Cerebellar cortex (tissue), 1 donor: Measurements from ENCODE around the gene AP3M1.

Source experiments
- DNase-seq: peaks from one replicate; pipeline ENCODE4 v3.0.0-alpha.2; 2015; ENCODE audit warnings: low spot score

AP3M1 gene

DNA sequence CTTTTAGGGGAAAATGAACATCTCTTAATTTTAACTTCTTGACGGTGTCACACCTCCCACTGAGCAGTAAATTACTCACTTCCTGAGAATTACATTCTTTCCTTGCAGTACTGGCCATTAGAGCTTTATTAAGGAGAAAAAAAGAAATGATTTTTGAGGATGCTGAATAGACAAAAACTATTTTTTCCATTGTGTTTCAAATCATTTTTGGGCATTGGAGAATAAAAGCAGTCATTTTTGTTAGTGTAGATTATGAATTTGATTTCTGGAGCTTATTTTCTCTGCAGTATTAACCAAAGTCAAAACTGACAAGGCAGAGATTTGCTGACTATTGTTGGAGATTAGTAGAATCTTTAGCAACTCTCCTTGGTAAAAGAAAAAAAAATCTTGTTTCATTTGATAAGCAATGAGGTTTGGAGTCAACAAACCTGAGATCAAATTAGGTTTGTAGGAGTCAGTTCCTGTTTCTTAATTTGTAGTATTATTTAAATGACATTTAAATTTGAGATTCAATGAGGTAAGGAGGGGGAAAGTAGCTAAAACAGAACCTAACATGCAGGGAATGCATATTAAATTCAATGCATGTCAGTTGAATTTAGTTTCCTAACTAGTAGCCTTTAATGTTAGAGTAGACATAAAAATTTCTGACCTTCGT is 70.6 kb downstream of the AP3M1 start:
- no peak for DNase-seq

DNA sequence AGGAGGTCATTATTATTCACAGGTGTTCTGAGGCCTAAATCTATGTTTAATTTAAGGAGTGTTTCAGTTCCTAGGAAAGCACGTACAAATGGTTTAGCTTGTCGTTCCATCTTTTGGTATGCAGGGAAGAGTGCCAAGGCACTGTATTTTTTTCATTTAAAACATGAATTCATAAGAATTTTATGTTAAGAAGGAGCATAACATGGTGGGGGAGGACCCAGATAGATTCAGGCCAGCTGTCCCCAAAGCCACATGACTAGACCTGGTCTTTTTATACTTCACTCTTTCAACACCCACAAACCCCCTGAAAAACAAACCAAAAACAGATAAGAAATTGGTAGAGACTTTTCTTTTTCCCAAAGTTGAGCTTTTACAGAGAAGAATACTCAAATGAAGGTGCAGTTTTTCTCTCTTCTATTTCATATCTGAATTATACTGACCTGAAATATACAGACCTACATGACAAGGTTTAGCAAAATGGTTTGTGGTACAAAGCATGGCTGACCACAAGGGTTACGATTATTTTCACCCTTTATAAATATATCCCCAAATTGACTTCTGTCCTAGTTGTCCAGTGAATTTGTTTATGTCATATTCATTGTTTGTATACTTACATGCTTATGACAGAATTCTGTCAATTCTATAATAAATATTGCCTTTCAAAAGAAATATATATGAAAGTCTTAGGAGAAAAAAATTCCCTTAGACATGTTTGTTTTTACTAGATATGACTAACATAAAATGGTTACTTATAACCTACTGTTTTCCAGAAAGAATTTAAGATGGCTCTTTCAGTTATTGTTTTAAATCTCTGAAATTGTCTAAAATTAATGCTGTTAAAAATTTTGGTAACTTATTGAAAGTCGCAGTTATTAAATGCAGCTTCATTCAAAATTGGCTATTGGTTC is 71.3 kb downstream of the AP3M1 start:
- no peak for DNase-seq

DNA sequence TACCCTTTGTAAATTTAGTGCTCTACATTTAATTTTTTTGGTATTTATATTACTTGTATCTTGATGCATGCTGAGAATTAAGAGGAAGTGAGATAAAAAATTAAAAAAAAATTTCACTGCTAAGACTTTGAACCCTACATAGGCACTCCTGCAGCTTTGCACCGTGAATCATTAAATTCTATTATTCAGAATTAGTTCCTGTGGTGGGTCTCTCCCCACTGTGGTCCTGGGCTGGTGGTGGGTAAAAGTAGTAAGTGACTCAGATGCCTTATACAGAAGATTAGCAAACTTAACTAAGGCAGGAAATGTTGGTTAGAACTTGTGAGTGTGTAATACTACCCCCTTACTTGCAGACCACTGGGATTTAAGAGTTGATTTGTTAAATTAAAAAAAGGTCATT is 72.6 kb downstream of the AP3M1 start:
- DNase-seq: no peak

DNA sequence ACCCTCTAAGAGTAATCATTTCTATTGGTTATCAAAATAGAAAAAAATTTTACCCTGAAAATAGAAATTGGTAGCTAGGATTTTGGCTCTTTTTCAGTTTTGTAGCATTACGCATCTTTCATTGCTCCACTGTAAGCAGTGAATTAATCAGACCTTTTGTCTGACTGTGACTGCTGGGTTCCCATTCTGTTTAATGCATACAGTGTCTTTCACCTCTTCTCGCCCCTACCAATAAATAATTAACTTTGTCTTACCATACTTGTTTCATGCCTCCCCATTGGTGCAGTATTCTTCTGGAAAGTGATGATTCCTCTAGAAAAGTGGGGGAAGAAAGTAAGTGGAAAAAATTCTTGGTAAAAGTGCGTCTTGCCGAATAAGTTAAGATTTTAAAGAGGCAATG is 73.2 kb downstream of the AP3M1 start:
- no peak for DNase-seq

DNA sequence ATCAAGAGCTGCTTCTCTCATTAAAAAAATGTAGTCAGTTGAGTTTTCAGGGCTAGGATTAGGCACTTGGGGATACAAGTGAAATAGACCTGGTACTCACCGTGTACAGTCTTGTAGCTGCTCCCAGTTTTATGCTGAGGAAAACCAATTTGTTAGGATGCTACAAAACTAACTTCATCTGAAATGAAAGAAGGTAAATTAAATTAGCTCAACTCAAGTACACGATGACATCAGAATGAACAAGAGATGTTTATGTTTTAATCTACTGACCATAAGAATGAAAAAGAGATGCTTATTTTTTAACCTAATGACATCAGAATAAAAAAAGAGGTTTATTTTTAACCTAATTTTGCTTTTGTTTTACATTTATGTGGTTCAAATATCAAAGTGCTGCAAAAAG is 73.7 kb downstream of the AP3M1 start:
- no peak for DNase-seq

DNA sequence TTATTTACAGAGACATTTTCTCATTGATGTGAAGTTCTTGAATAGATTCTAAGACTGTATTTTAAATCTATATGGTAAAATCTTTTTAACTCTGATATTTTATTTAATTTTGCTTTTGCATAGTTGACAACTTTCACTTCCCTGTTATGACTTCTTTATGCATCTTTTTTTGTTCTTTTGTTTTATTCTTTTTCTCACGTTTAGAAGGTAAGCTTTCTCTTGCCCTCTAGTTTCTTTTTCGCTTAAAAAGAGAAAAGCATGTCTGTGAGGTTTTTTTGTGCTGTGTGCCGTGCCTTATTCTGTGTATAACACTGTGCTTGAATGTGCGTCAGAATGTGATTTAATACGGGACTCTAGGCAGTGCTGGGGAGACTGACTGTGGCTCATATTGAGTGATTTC is 74.7 kb downstream of the AP3M1 start:
- no peak for DNase-seq

DNA sequence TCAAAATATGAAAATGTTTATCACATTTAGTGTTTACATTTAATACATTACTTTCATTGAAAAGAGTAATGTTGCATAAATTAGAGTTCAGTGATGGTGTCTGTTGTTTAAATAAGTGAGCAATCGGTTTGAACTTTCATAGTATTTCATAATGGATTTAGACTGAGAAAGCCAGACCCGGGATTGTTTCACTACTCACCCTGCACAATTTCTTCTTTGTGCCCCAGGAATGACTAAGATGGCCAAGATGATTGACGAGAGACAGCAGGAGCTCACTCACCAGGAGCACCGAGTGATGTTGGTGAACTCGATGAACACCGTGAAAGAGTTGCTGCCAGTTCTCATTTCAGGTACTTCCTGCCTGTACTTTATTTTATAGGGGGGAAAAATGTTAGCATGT is 78.1 kb downstream of the AP3M1 start:
- DNase-seq: no peak

DNA sequence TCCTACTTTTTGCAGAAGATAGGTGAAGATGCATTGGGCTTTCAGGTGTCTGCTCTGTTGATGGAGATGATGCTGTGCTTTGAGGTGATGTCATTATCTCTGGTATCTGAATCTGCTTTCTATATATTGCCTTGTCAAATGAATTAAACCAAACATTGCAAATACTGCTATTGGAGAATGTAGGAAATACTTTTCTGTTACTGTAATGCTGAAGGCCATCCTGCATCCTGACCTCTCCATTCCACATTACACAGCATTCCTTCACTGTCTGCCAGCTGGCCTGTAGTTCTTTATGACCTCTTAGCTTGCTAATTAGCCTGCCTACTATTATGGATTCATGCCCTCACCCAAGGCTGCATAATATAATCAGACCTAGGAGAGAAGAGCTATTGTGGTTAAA is 79.5 kb downstream of the AP3M1 start:
- no peak for DNase-seq
